Fibroblast of villous mesenchyme (primary cell): ENCODE results near the gene CIB4. TPM values are rescaled to one million over a fixed set of nuclear protein-coding genes. Genes with fewer than 3 reads are reported as not detected.
A peak's percentile ranks its signal among the peaks of the same experiment; 100 is the strongest.

ENCODE experiments used
- DNase-seq: peaks from one replicate; pipeline ENCODE4 v3.0.0-alpha.2; 2010; ENCODE audit warnings: low read depth
- H3K4me3 ChIP-seq: 2 replicates; pipeline ENCODE4 v1.5.1; 2011; ENCODE audit warnings: low read depth, mild to moderate bottlenecking, low read length
- CTCF ChIP-seq: IDR thresholded peaks from 2 replicates; pipeline ENCODE4 v1.5.1; 2012; ENCODE audit warnings: low read depth, mild to moderate bottlenecking, low read length; ENCODE audit not compliant: insufficient read depth
- total RNA-seq: library from RNA; depleted of rRNA; stranded (reverse); fragments of >200 nt; gene quantifications from 2 replicates; pipeline ENCODE4 v1.2.3, GENCODE V29; 2012

The CIB4 gene
- total RNA-seq, 1 donor: not detected

DNA sequence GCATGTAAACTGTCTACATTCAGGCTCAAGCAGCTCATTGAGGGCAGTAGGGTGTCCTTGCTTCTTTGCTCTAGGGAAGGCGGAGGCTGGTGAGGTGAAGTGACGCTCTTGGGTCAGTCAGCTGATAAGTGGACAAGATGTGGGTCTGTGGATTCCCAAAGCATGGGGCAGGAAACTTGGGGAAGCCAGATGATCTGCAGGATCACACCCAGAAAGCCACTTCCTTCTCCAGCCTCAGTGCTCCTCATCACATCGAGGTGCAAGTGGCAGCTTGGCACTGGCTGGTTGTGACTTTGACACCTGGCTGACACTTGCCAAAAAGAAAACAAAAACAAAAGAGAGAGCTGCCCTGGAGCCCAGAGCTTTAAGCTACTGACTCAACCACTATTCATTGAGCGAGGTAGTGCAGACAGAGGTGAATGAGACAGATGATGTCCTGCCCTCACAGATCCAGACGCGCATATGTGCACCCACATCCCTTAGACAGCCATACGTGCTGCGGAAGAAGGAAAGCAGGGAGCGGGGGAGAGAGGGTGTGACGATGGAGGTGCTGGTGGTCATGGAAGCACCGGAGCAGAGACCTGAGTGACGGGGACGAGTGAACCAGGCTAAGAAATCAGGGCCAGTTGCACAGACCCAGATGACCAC lies 3.1 kb upstream of the CIB4 start:
- H3K4me3 ChIP-seq: no peak overlapping the region
- no peak for DNase-seq
- TF ChIP-seq CTCF: no peak

DNA sequence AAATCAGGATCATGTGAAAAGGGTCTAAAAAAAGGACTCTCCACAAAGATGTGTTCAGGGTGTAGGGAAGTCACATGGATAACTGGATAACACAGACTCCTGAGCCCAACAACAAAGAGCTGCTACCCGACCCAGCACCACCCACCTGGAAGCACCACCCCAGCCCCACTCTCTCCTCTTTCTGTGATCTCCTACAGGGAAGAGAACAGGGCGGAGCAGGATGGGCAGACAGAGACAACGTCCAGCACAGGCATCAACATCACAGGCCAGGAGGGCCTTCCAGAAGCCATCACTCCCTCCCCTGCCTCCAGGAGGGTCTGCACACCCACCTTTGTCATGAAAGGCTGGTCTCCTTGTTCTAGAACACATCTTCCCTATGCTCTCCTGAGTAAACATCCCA lies 1.3 kb upstream of the CIB4 start:
- TF ChIP-seq CTCF: no peak
- DNase-seq: no peak
- H3K4me3 ChIP-seq: no peak overlapping the region

- no peak for TF ChIP-seq CTCF
- H3K4me3 ChIP-seq: no peak overlapping the region
- DNase-seq: peak; percentile 87
Observed at GRCh38 chr2:26640331-26640745, 828 bp downstream of the CIB4 start.

GRCh38 chr2:26639685-26640243 lies 1.4 kb downstream of the CIB4 start:
- TF ChIP-seq CTCF: no peak
- DNase-seq: no peak
- H3K4me3 ChIP-seq: no peak overlapping the region

DNA sequence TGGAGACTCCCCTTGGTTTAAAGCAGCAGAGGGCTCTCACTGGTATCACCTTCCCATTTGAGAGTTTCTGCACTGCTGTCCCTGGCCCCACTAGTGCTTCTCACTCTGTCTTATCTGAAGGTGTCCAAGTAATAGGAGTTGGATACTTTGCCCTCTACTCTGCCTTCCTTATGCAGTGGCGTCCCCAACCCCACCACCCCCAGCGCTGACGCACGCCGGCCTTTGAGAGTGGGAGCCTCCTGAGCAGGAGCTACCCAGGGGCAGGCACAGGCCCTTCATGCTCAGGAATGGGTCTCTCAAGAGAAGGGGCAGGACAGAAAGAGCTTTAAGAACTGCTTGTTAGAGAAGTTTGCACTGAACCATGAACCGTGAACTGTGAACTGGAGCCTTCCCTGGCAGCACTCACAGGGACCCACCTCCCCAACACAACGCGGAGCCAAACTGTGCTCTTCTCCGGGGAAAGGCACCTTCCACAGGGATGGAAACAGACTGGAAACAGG lies 3.3 kb downstream of the CIB4 start:
- DNase-seq: no peak
- no peak overlapping the region for H3K4me3 ChIP-seq
- TF ChIP-seq CTCF: no peak

DNA sequence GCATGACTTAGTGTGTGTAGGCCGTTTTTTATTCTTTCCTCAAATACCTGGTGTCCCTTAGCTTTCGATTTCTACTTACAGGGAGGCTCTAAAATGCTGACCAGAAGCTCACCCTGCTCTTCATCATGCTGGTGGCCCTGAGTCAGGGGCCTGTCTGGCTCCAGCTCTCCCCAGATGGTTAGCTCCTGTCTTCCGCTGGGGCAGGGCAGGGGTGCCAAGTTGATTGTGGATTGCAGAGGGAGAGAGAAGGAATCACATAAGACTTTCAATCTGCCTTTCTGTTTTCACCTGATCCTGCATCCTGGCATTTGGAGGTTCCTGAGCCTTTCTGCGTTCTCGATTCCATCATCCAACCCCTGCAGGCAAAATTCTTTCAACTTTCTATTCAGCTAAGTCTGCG lies 4.2 kb downstream of the CIB4 start:
- no peak overlapping the region for H3K4me3 ChIP-seq
- no peak for TF ChIP-seq CTCF

More for the DNA sequence above, 4.2 kb downstream of the CIB4 start:
- no peak for DNase-seq
